GM21515 (cell line): ENCODE measurements around the gene MCM9.

Experiments
- ATAC-seq: cut with Tn5 transposase; IDR thresholded peaks from one replicate; pipeline ENCODE4 v1.9.1; 2021; ENCODE audit not compliant: unreplicated experiment

The MCM9 gene

GRCh38 chr6:118933855-118934460 lies 1.0 kb downstream of the MCM9 start:
- peak; percentile 0 for ATAC-seq

GRCh38 chr6:118932421-118932820 lies 2.5 kb downstream of the MCM9 start:
- ATAC-seq, result no peak

GRCh38 chr6:118931436-118931835 lies 3.5 kb downstream of the MCM9 start:
- ATAC-seq, result no peak

GRCh38 chr6:118930680-118931079 lies 4.3 kb downstream of the MCM9 start:
- ATAC-seq, result no peak

- no peak for ATAC-seq
These were observed 11.9 kb downstream of the MCM9 start for GRCh38 chr6:118923035-118923434.

GRCh38 chr6:118921084-118921483 lies 13.9 kb downstream of the MCM9 start:
- ATAC-seq, result no peak

GRCh38 chr6:118918329-118918725 lies 16.6 kb downstream of the MCM9 start:
- ATAC-seq, result no peak

- no peak for ATAC-seq
These were observed 17.2 kb downstream of the MCM9 start for GRCh38 chr6:118917546-118918328.

- no peak for ATAC-seq
These were observed 20.4 kb downstream of the MCM9 start for GRCh38 chr6:118914598-118914997.

GRCh38 chr6:118913161-118913560 lies 21.8 kb downstream of the MCM9 start:
- no peak for ATAC-seq

GRCh38 chr6:118912646-118913045 lies 22.3 kb downstream of the MCM9 start:
- ATAC-seq, result no peak

GRCh38 chr6:118908441-118908840 lies 26.5 kb downstream of the MCM9 start:
- ATAC-seq, result no peak

- no peak for ATAC-seq
These were observed 29.1 kb downstream of the MCM9 start for GRCh38 chr6:118905851-118906250.

- no peak for ATAC-seq
These were observed 29.9 kb downstream of the MCM9 start for GRCh38 chr6:118905084-118905483.

- no peak for ATAC-seq
These were observed 31.3 kb downstream of the MCM9 start for GRCh38 chr6:118903691-118904090.

- no peak for ATAC-seq
These were observed 31.8 kb downstream of the MCM9 start for GRCh38 chr6:118903138-118903537.

- no peak for ATAC-seq
These were observed 32.2 kb downstream of the MCM9 start for GRCh38 chr6:118902726-118903125.

- ATAC-seq, result no peak
These were observed 35.0 kb downstream of the MCM9 start for GRCh38 chr6:118899948-118900347.

- no peak for ATAC-seq
These were observed 37.6 kb downstream of the MCM9 start for GRCh38 chr6:118897386-118897785.

GRCh38 chr6:118896339-118897136 lies 38.4 kb downstream of the MCM9 start:
- ATAC-seq, result peak; percentile 20

GRCh38 chr6:118895859-118896258 lies 39.1 kb downstream of the MCM9 start:
- ATAC-seq, result no peak

- ATAC-seq, result no peak
These were observed 39.7 kb downstream of the MCM9 start for GRCh38 chr6:118895261-118895560.
